H1 (cell line): ENCODE results near the gene MBD5. TPM values are rescaled to one million over a fixed set of nuclear protein-coding genes. Genes with fewer than 3 reads are reported as not detected.

ENCODE experiments used
- CTCF ChIA-PET: fragments of 300-600 bp; sonication (Branson Sonifier 250); formaldehyde crosslinking; loops from one replicate; lab custom pipeline; 2021; ENCODE audit not compliant: partially characterized antibody; lab: Charles Lee
- POLR2A ChIA-PET: fragments of 300-600 bp; sonication (Branson Sonifier 250); formaldehyde crosslinking; loops from one replicate; lab custom pipeline; 2021; ENCODE audit warnings: inconsistent platforms; ENCODE audit not compliant: partially characterized antibody; lab: Charles Lee
- DNase-seq, 2 experiments: peaks; one replicate each; pipeline versions ENCODE4 v3.0.0 to v3.0.0-alpha.2; 2010 to 2022; ENCODE audit warnings: low spot score in 2 of 2, low read depth in 1 of 2, mixed read lengths in 1 of 2
- FAIRE-seq: peaks from 2 replicates; lab custom pipeline; 2011; peaks lifted over from hg19 to GRCh38; lab: Jason Lieb, UNC
- H2AFZ ChIP-seq: 2 replicates; pipeline ENCODE4 v1.8.1; 2012; ENCODE audit warnings: low read length, inconsistent platforms
- H2AK5ac ChIP-seq: 2 replicates; pipeline ENCODE4 v1.6.1; 2013; ENCODE audit warnings: low read depth, low read length
- H2BK120ac ChIP-seq: replicated peaks from 2 replicates; pipeline ENCODE3; 2013; ENCODE audit warnings: low read depth, low read length, inconsistent platforms
- H2BK12ac ChIP-seq: 2 replicates; pipeline ENCODE4 v1.6.1; 2013; ENCODE audit warnings: low read depth, low read length
- H2BK15ac ChIP-seq: 2 replicates; pipeline ENCODE4 v1.6.1; 2013; ENCODE audit warnings: low read length
- H2BK20ac ChIP-seq: 2 replicates; pipeline ENCODE4 v1.6.1; 2013; ENCODE audit warnings: low read length
- H2BK5ac ChIP-seq: 2 replicates; pipeline ENCODE4 v1.6.1; 2013; ENCODE audit warnings: low read depth, low read length
- H3K14ac ChIP-seq: 2 replicates; pipeline ENCODE4 v1.6.1; 2013; ENCODE audit warnings: inconsistent platforms; ENCODE audit not compliant: insufficient read length
- H3K18ac ChIP-seq: 2 replicates; pipeline ENCODE4 v1.6.1; 2013; ENCODE audit warnings: low read length; ENCODE audit errors: extremely low read depth
- H3K23ac ChIP-seq: 2 replicates; pipeline ENCODE4 v1.6.1; 2013; ENCODE audit warnings: inconsistent platforms; ENCODE audit not compliant: insufficient read length
- H3K23me2 ChIP-seq: 2 replicates; pipeline ENCODE4 v1.6.1; 2013; ENCODE audit warnings: low read depth, low read length
- H3K27ac ChIP-seq: 2 replicates; pipeline ENCODE4 v1.6.1; 2011; ENCODE audit warnings: low read depth, low read length, inconsistent platforms
- H3K27me3 ChIP-seq, 4 experiments: replicated peaks in 1 of 4; 1 replicate in 1 of 4; 2 replicates in 3 of 4; pipeline versions ENCODE4 v1.6.1 to v1.8.1; 2011 to 2013; ENCODE audit warnings: low read length in 3 of 4, mild to moderate bottlenecking in 3 of 4, inconsistent platforms in 2 of 4, mixed read lengths in 2 of 4, moderate library complexity in 1 of 4; ENCODE audit not compliant: control insufficient read depth in 3 of 4, insufficient read depth in 3 of 4; ENCODE audit errors: extremely low read depth in 1 of 4
- H3K36me3 ChIP-seq, 4 experiments: 2 replicates each; pipeline versions ENCODE4 v1.6.1 to v1.8.1; 2011 to 2013; ENCODE audit warnings: mild to moderate bottlenecking in 4 of 4, low read length in 3 of 4, moderate library complexity in 2 of 4, control low read depth in 1 of 4, inconsistent platforms in 1 of 4; ENCODE audit not compliant: insufficient read depth in 4 of 4, control insufficient read depth in 2 of 4
- H3K4ac ChIP-seq: replicated peaks from 2 replicates; pipeline ENCODE3; 2013; ENCODE audit warnings: low read length, low read depth, mixed read lengths, inconsistent platforms; ENCODE audit not compliant: insufficient read length
- H3K4me1 ChIP-seq, 4 experiments: replicated peaks in 1 of 4; 1 replicate in 1 of 4; 2 replicates in 3 of 4; pipeline versions ENCODE4 v1.6.1 to v1.8.1; 2011 to 2013; ENCODE audit warnings: low read length in 3 of 4, inconsistent platforms in 2 of 4, mixed read lengths in 1 of 4; ENCODE audit not compliant: insufficient read depth in 4 of 4, control insufficient read depth in 3 of 4
- H3K4me2 ChIP-seq, 2 experiments: 2 replicates each; pipeline versions ENCODE4 v1.6.1 to v1.8.1; 2011 to 2013; ENCODE audit warnings: low read depth in 2 of 2, low read length in 2 of 2, control low read depth in 1 of 2, inconsistent platforms in 1 of 2, mild to moderate bottlenecking in 1 of 2; ENCODE audit not compliant: insufficient read depth in 1 of 2
- H3K4me3 ChIP-seq, 4 experiments: fragments of 200-600, 300-600 bp in 1 of 4; sonication (generic), shearing (Covaris generic), sonication (Bioruptor Twin) in 1 of 4; 2 replicates each; pipeline versions ENCODE4 v1.5.1 to v1.8.1; 2011 to 2016; ENCODE audit warnings: low read length in 4 of 4, low read depth in 3 of 4, control low read depth in 2 of 4, inconsistent platforms in 2 of 4, mild to moderate bottlenecking in 2 of 4, mixed read lengths in 1 of 4, moderate library complexity in 1 of 4; ENCODE audit not compliant: insufficient read depth in 2 of 4; ENCODE audit errors: extremely low read depth in 1 of 4
- H3K56ac ChIP-seq: replicated peaks from 2 replicates; pipeline ENCODE3; 2013; ENCODE audit warnings: low read depth, mild to moderate bottlenecking, mixed read lengths, low read length, inconsistent platforms; ENCODE audit not compliant: insufficient read length
- H3K79me1 ChIP-seq: 2 replicates; pipeline ENCODE4 v1.6.1; 2013; ENCODE audit warnings: low read depth, low read length, control low read depth
- H3K79me2 ChIP-seq, 2 experiments: 2 replicates each; pipeline versions ENCODE4 v1.6.1 to v1.8.1; 2012 to 2013; ENCODE audit warnings: low read length in 2 of 2, mild to moderate bottlenecking in 2 of 2, inconsistent platforms in 1 of 2; ENCODE audit not compliant: insufficient read depth in 2 of 2, control insufficient read depth in 1 of 2
- H3K9ac ChIP-seq, 4 experiments: replicated peaks in 1 of 4; 1 replicate in 1 of 4; 2 replicates in 3 of 4; pipeline versions ENCODE4 v1.6.1 to v1.8.1; 2011 to 2013; ENCODE audit warnings: low read depth in 3 of 4, low read length in 3 of 4, control low read depth in 2 of 4, mild to moderate bottlenecking in 2 of 4, moderate library complexity in 2 of 4, inconsistent platforms in 1 of 4; ENCODE audit errors: extremely low read depth in 1 of 4
- H3K9me3 ChIP-seq, 2 experiments: 2 replicates each; pipeline versions ENCODE4 v1.6.1 to v1.8.1; 2012 to 2013; ENCODE audit warnings: mild to moderate bottlenecking in 2 of 2, moderate library complexity in 2 of 2, control low read depth in 1 of 2, inconsistent platforms in 1 of 2, low read depth in 1 of 2, low read length in 1 of 2, mixed read lengths in 1 of 2; ENCODE audit not compliant: insufficient read depth in 2 of 2
- H4K20me1 ChIP-seq, 2 experiments: replicated peaks in 1 of 2; 2 replicates each; pipeline versions ENCODE3 to v1.8.1; 2011 to 2013; ENCODE audit warnings: inconsistent platforms in 2 of 2, low read length in 2 of 2, mild to moderate bottlenecking in 1 of 2; ENCODE audit not compliant: insufficient read depth in 2 of 2, control insufficient read depth in 1 of 2
- H4K5ac ChIP-seq: 2 replicates; pipeline ENCODE4 v1.6.1; 2013; ENCODE audit warnings: low read length, low read depth, mixed read lengths, inconsistent platforms; ENCODE audit not compliant: insufficient read length
- H4K8ac ChIP-seq: 2 replicates; pipeline ENCODE4 v1.8.0; 2013; ENCODE audit warnings: mild to moderate bottlenecking, moderate library complexity, low read length, inconsistent platforms; ENCODE audit not compliant: insufficient read depth; ENCODE audit errors: extremely low read depth
- H4K91ac ChIP-seq: replicated peaks from 2 replicates; pipeline ENCODE3; 2013; ENCODE audit warnings: low read length, mixed read lengths, inconsistent platforms; ENCODE audit not compliant: insufficient read length
- CEBPB ChIP-seq: IDR thresholded peaks from 2 replicates; pipeline ENCODE4 v1.6.1; 2012; ENCODE audit warnings: low read depth, low read length
- CTCF ChIP-seq, 3 experiments: IDR thresholded peaks; 1 replicate in 2 of 3; 2 replicates in 1 of 3; pipeline versions ENCODE4 v1.5.1 to v1.6.1; 2011; ENCODE audit warnings: low read length in 3 of 3, mild to moderate bottlenecking in 3 of 3, inconsistent platforms in 2 of 3, low read depth in 1 of 3, moderate library complexity in 1 of 3; ENCODE audit not compliant: insufficient read depth in 1 of 3; ENCODE audit errors: control extremely low read depth in 1 of 3
- E2F6 ChIP-seq: IDR thresholded peaks from 2 replicates; pipeline ENCODE4 v1.6.1; 2012; ENCODE audit warnings: inconsistent platforms
- HDAC2 ChIP-seq, 2 experiments: fragments of 300-600 bp in 1 of 2; sonication (generic) in 1 of 2; IDR thresholded peaks; 2 replicates each; pipeline ENCODE4 v1.6.1; 2011 to 2012; ENCODE audit warnings: low read depth in 2 of 2, low read length in 2 of 2, mild to moderate bottlenecking in 2 of 2, moderate library complexity in 2 of 2, borderline replicate concordance in 1 of 2, inconsistent platforms in 1 of 2
- MAX ChIP-seq: IDR thresholded peaks from 2 replicates; pipeline ENCODE4 v1.6.1; 2012; ENCODE audit warnings: inconsistent platforms
- POLR2A ChIP-seq, 2 experiments: IDR thresholded peaks; 1 replicate in 1 of 2; 2 replicates in 1 of 2; pipeline ENCODE4 v1.6.1; 2011; ENCODE audit warnings: low read depth in 2 of 2, low read length in 2 of 2, mild to moderate bottlenecking in 2 of 2; ENCODE audit errors: control extremely low read depth in 1 of 2
- POU5F1 ChIP-seq: IDR thresholded peaks from 2 replicates; pipeline ENCODE4 v1.6.1; 2011; ENCODE audit warnings: low read depth, mild to moderate bottlenecking, low read length, moderate library complexity
- RXRA ChIP-seq: IDR thresholded peaks from 2 replicates; pipeline ENCODE4 v1.6.1; 2011; ENCODE audit warnings: low read depth, mild to moderate bottlenecking, low read length, moderate library complexity; ENCODE audit not compliant: insufficient read depth
- SP4 ChIP-seq: IDR thresholded peaks from 2 replicates; pipeline ENCODE4 v1.6.1; 2012; ENCODE audit warnings: low read length, inconsistent platforms
- SRF ChIP-seq: IDR thresholded peaks from 2 replicates; pipeline ENCODE4 v1.6.1; 2011; ENCODE audit warnings: mild to moderate bottlenecking, low read depth, low read length, moderate library complexity
- SUZ12 ChIP-seq: fragments of 200-600 bp; sonication (generic); IDR thresholded peaks from 2 replicates; pipeline ENCODE4 v1.6.1; 2012; ENCODE audit warnings: mild to moderate bottlenecking, inconsistent platforms, low read length, moderate library complexity, mixed read lengths
- TEAD4 ChIP-seq: IDR thresholded peaks from 2 replicates; pipeline ENCODE4 v1.6.1; 2012; ENCODE audit warnings: low read depth, low read length, inconsistent platforms, mixed read lengths
- WGBS, 2 experiments: shearing (Covaris generic) in 1 of 2; methylation state at CpG; one replicate each; pipeline versions ENCODE4 v1.1.6 to v1.1.7; 2013 to 2015; ENCODE audit warnings: low lambda C conversion rate in 2 of 2, mixed read lengths in 2 of 2, inconsistent platforms in 1 of 2, low coverage in 1 of 2, missing lambda C conversion rate in 1 of 2; ENCODE audit not compliant: insufficient replicate concordance in 2 of 2, insufficient coverage in 1 of 2, insufficient read length in 1 of 2; ENCODE audit errors: extremely low coverage in 1 of 2, missing lambda C conversion rate in 1 of 2; 5-methylcytosine and 5-hydroxymethylcytosine counted together
- polyA plus RNA-seq, 7 experiments: library from polyadenylated mRNA; depleted of rRNA in 3 of 7; stranded (reverse) in 5 of 7; unstranded in 2 of 7; fragments of >200 nt in 5 of 7; fragments of 200-250 nt in 2 of 7; gene quantifications; 1 replicate in 5 of 7; 2 replicates in 1 of 7; 4 replicates in 1 of 7; pipeline versions ENCODE4 v1.2.1 to v1.2.3, GENCODE V29; 2011 to 2013; ENCODE audit warnings: missing spikeins in 2 of 7, mixed read lengths in 2 of 7
- total RNA-seq: library from RNA; stranded (reverse); fragmentation: NEBNext Ultra II Directional; extraction: Animal tissue kit (Norgen Biotek cat#: 25700); gene quantifications from 2 replicates; pipeline ENCODE4 v1.2.1, GENCODE V29; 2021

The MBD5 gene
- total and polyA plus RNA-seq, 2 of the 8 experiments (the other 6 are each of a cell fraction or from before 2014, with no cell fraction given): 9.7 to 29.4 TPM

GRCh38 chr2:148255929-148256328, 235.0 kb downstream of the MBD5 start:
- Histone ChIP-seq H3K4me2 (no peak overlapping the region), H3K14ac (no peak overlapping the region), H4K5ac (no peak overlapping the region), H3K27ac (no peak overlapping the region), H3K4me1 (no peaks in the 10 kb centered on the region), H2BK120ac (no peak overlapping the region), H2BK15ac (no peak overlapping the region), H2BK20ac (no peak overlapping the region), H3K9ac (no peak overlapping the region), H3K9me3 (peaks cover 28 to 39% of the 10 kb centered on the region in 2 experiments), H3K4me3 (no peak overlapping the region), H3K79me2 (no peaks in the 10 kb centered on the region), H3K27me3 (no peaks in the 10 kb centered on the region), H4K20me1 (no peaks in the 10 kb centered on the region), H2BK5ac (peak overlapping the region; percentile 37; the same call in 1 of the 2 replicates), H3K23me2 (no peaks in the 10 kb centered on the region), H3K23ac (no peak overlapping the region), H4K8ac (no peak overlapping the region), H3K18ac (no peak overlapping the region), H4K91ac (no peak overlapping the region), H3K79me1 (no peaks in the 10 kb centered on the region), H3K4ac (no peak overlapping the region), H3K56ac (no peak overlapping the region), H2BK12ac (no peak overlapping the region), H2AK5ac (no peak overlapping the region), H2AFZ (no peak overlapping the region), H3K36me3 (peaks cover 0 to 16% (median 4%) of the 10 kb centered on the region in 4 experiments; a peak in 6 of 8 replicates)
- no peak for FAIRE-seq
- WGBS, 2 experiments: 83% methylated on average over 8 of the region's 8 CpGs; no CpG with 5 or more reads in 1 of the 2 experiments
- CTCF ChIA-PET: no interaction called here
- POLR2A ChIA-PET: no interaction called here
- DNase-seq: no peak
- TF ChIP-seq TEAD4 (no peak), SP4 (no peak), SUZ12 (no peak), SRF (no peak), CTCF (IDR thresholded peaks at IDR 0.05; ENCODE audit: control extremely low read depth in 1 of 3, insufficient read depth in 1 of 3, low read depth in 1 of 3, low read length in 3 of 3) (no peak), MAX (no peak), POLR2A (IDR thresholded peaks at IDR 0.05; ENCODE audit: control extremely low read depth in 1 of 2, low read depth in 2 of 2, low read length in 2 of 2) (no peak), E2F6 (no peak), CEBPB (no peak), POU5F1 (no peak), HDAC2 (IDR thresholded peaks at IDR 0.05; ENCODE audit: borderline replicate concordance in 1 of 2, low read depth in 2 of 2, low read length in 2 of 2) (no peak), RXRA (no peak)
